Neural cell (in vitro differentiated cells): ENCODE measurements around the gene HAND2. TPM values are rescaled to one million over a fixed set of nuclear protein-coding genes. Genes with fewer than 3 reads are reported as not detected.

Experiments
- H2AFZ ChIP-seq: fragments of 200-600, 300-800 bp; sonication (generic), shearing (Covaris generic); 2 replicates; pipeline ENCODE4 v1.6.0; 2014; ENCODE audit warnings: low read depth, mild to moderate bottlenecking, antibody characterized with exemption, low read length, moderate library complexity
- H3F3A ChIP-seq: fragments of 200-600 bp; shearing (Covaris generic); 2 replicates; pipeline ENCODE4 v1.6.1; 2016; ENCODE audit warnings: mild to moderate bottlenecking, moderate library complexity, mixed read lengths, antibody characterized with exemption, low read length; ENCODE audit not compliant: insufficient read depth, poor library complexity, severe bottlenecking
- H3K27ac ChIP-seq: fragments of 200-600, 300-800 bp; sonication (generic), shearing (Covaris generic); 2 replicates; pipeline ENCODE4 v1.5.1; 2014; ENCODE audit warnings: mild to moderate bottlenecking, low read length, moderate library complexity
- H3K27me3 ChIP-seq: fragments of 300-800, 200-600 bp; sonication (generic), shearing (Covaris generic); 2 replicates; pipeline ENCODE4 v1.6.0; 2014; ENCODE audit warnings: mild to moderate bottlenecking, low read depth, low read length, moderate library complexity; ENCODE audit not compliant: insufficient read depth
- H3K36me3 ChIP-seq: fragments of 300-800, 200-600 bp; sonication (generic), shearing (Covaris generic); 2 replicates; pipeline ENCODE4 v1.5.1; 2014; ENCODE audit warnings: mild to moderate bottlenecking, antibody characterized with exemption, low read length, moderate library complexity; ENCODE audit not compliant: insufficient read depth
- H3K4me2 ChIP-seq: fragments of 300-800, 200-600 bp; sonication (generic), shearing (Covaris generic); 2 replicates; pipeline ENCODE4 v1.6.0; 2014; ENCODE audit warnings: mild to moderate bottlenecking, low read length
- H3K4me3 ChIP-seq: fragments of 300-800, 200-600 bp; sonication (generic), shearing (Covaris generic); 2 replicates; pipeline ENCODE4 v1.5.1; 2014; ENCODE audit warnings: mild to moderate bottlenecking, low read length, moderate library complexity
- H3K79me2 ChIP-seq: fragments of 200-600 bp; shearing (Covaris generic); replicated peaks from 2 replicates; pipeline ENCODE4 v1.6.0; 2014; ENCODE audit warnings: mild to moderate bottlenecking, low read length, moderate library complexity; ENCODE audit not compliant: insufficient read depth
- H3K9ac ChIP-seq: fragments of 300-800, 200-600 bp; sonication (generic), shearing (Covaris generic); 2 replicates; pipeline ENCODE4 v1.6.1; 2016; ENCODE audit warnings: mild to moderate bottlenecking, low read length, mixed read lengths
- H3K9me2 ChIP-seq: fragments of 200-600 bp; shearing (Covaris generic); 2 replicates; pipeline ENCODE4 v1.6.1; 2016; ENCODE audit warnings: mild to moderate bottlenecking, low read length, mixed read lengths; ENCODE audit not compliant: insufficient read depth
- H3K9me3 ChIP-seq: fragments of 200-600, 300-800 bp; sonication (generic), shearing (Covaris generic); 2 replicates; pipeline ENCODE4 v1.6.1; 2016; ENCODE audit warnings: mild to moderate bottlenecking, mixed run types, low read length, moderate library complexity, mixed read lengths
- H4K20me1 ChIP-seq: fragments of 200-600 bp; shearing (Covaris generic); 2 replicates; pipeline ENCODE4 v1.6.1; 2016; ENCODE audit warnings: mild to moderate bottlenecking, mixed run types; ENCODE audit not compliant: insufficient read depth
- EP300 ChIP-seq: fragments of 450-650 bp; conservative IDR thresholded peaks from 2 replicates; pipeline ENCODE4 v1.6.1; 2014; ENCODE audit warnings: antibody characterized with exemption, mild to moderate bottlenecking, moderate library complexity; ENCODE audit not compliant: poor library complexity, severe bottlenecking
- EZH2 ChIP-seq: fragments of 200-600, 300-800 bp; shearing (Covaris generic), sonication (generic); IDR thresholded peaks from 2 replicates; pipeline ENCODE4 v1.6.1; 2014; ENCODE audit warnings: antibody characterized with exemption, low read length, borderline replicate concordance, mild to moderate bottlenecking; ENCODE audit not compliant: insufficient read depth, poor library complexity, severe bottlenecking
- POLR2AphosphoS5 ChIP-seq: IDR thresholded peaks from 2 replicates; pipeline ENCODE4 v1.6.1; 2012
- RAD21 ChIP-seq: fragments of 450-650 bp; conservative IDR thresholded peaks from 2 replicates; pipeline ENCODE4 v1.6.1; 2014; ENCODE audit warnings: antibody characterized with exemption, mild to moderate bottlenecking, moderate library complexity
- REST ChIP-seq: IDR thresholded peaks from 2 replicates; pipeline ENCODE4 v1.6.1; 2012; ENCODE audit warnings: borderline replicate concordance
- SMC3 ChIP-seq: fragments of 450-650 bp; conservative IDR thresholded peaks from 2 replicates; pipeline ENCODE4 v1.6.1; 2014; ENCODE audit warnings: antibody characterized with exemption, mild to moderate bottlenecking, moderate library complexity; ENCODE audit not compliant: poor library complexity
- TAF1 ChIP-seq: IDR thresholded peaks from 2 replicates; pipeline ENCODE4 v1.6.1; 2012; ENCODE audit warnings: low read depth
- polyA plus RNA-seq: library from polyadenylated mRNA; depleted of rRNA; stranded (reverse); fragments of >200 nt; gene quantifications from 2 replicates; pipeline ENCODE4 v1.2.3, GENCODE V29; 2014
- TF ChIP-seq, protein P1 (sequence below): fragments of 450-650 bp; IDR thresholded peaks from 2 replicates; pipeline ENCODE4 v1.5.1; 2014; ENCODE audit warnings: antibody characterized with exemption, mild to moderate bottlenecking, moderate library complexity; ENCODE audit not compliant: poor library complexity, severe bottlenecking

The HAND2 gene
- polyA plus RNA-seq, 1 donor from 2014 or later: not detected

DNA sequence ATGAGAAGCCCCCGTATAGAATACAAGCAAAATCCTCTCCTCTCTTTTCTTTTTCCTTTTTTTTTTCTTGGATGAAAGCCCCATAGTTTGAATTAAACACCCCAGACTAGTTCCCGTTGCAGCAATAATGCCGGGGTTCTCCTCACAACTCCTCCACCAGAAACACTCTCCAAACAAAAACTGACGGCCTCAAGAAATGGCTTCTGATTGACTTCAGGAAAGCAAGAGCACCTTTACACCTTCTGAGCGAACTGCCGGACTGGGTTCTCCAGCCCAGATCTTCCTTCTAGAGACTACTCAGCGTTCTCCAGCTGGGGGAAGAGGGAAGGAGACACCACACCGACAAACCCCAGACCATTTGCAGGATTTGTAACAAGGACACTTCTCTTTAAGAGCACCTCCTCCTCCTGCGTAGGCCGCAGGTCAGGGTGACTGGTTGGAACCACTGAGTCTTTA, 4.0 kb downstream of the HAND2 start:
- Histone ChIP-seq H3K4me2 (no peak overlapping the region), H3F3A (no peaks in the 10 kb centered on the region), H3K27me3 (peaks cover 97% of the 10 kb centered on the region), H3K79me2 (no peaks in the 10 kb centered on the region), H3K9me2 (no peaks in the 10 kb centered on the region), H3K27ac (no peak overlapping the region), H3K9me3 (no peaks in the 10 kb centered on the region), H3K36me3 (no peaks in the 10 kb centered on the region), H4K20me1 (no peaks in the 10 kb centered on the region), H3K4me3 (no peak overlapping the region), H2AFZ (no peak overlapping the region), H3K9ac (no peak overlapping the region)
- TF ChIP-seq EZH2 (peak; percentile 74), SMC3 (no peak), POLR2AphosphoS5 (peak; percentile 25), EP300 (no peak)

- H3K4me2 ChIP-seq: no peak overlapping the region
- H3K79me2 ChIP-seq: no peaks in the 10 kb centered on the region
- H3K36me3 ChIP-seq: no peaks in the 10 kb centered on the region
- TF ChIP-seq TAF1: no peak
- TF ChIP-seq POLR2AphosphoS5: no peak
- TF ChIP-seq SMC3: no peak
- TF ChIP-seq EZH2: peak; percentile 16
- TF ChIP-seq EP300: no peak
- TF ChIP-seq REST: no peak
- TF ChIP-seq, protein P1, sequence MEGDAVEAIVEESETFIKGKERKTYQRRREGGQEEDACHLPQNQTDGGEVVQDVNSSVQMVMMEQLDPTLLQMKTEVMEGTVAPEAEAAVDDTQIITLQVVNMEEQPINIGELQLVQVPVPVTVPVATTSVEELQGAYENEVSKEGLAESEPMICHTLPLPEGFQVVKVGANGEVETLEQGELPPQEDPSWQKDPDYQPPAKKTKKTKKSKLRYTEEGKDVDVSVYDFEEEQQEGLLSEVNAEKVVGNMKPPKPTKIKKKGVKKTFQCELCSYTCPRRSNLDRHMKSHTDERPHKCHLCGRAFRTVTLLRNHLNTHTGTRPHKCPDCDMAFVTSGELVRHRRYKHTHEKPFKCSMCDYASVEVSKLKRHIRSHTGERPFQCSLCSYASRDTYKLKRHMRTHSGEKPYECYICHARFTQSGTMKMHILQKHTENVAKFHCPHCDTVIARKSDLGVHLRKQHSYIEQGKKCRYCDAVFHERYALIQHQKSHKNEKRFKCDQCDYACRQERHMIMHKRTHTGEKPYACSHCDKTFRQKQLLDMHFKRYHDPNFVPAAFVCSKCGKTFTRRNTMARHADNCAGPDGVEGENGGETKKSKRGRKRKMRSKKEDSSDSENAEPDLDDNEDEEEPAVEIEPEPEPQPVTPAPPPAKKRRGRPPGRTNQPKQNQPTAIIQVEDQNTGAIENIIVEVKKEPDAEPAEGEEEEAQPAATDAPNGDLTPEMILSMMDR: no peak
- no peak for TF ChIP-seq RAD21
- no peak overlapping the region for H2AFZ ChIP-seq
- no peaks in the 10 kb centered on the region for H4K20me1 ChIP-seq
- H3F3A ChIP-seq: no peaks in the 10 kb centered on the region
- no peak overlapping the region for H3K9ac ChIP-seq
- H3K9me2 ChIP-seq: no peaks in the 10 kb centered on the region
- peaks cover 97% of the 10 kb centered on the region for H3K27me3 ChIP-seq
- H3K27ac ChIP-seq: no peak overlapping the region
- no peak overlapping the region for H3K4me3 ChIP-seq
- H3K9me3 ChIP-seq: no peaks in the 10 kb centered on the region
These were observed 4.7 kb downstream of the HAND2 start for GRCh38 chr4:173525118-173526011.
